Pancreas (tissue), 10 donors: ENCODE data around the gene ATP5MG. TPM values are rescaled to one million over a fixed set of nuclear protein-coding genes. Genes with fewer than 3 reads are reported as not detected.
"Not testable (repeated sequence)": the region's sequence is repeated elsewhere in the genome, so short reads cannot be mapped to it uniquely, and the experiment has no call there.

Source experiments
- ATAC-seq, 4 donors: fragments of 200-7000 bp; cut with Tn5 transposase; one replicate each; pipeline versions ENCODE4 v1.8.0 to v1.9.1; 2020; ENCODE audit warnings: mild to moderate bottlenecking in 4 of 4, moderate library complexity in 4 of 4
- DNase-seq, 6 donors: peaks; one replicate each; pipeline ENCODE4 v3.0.0-alpha.2; 2020
- FAIRE-seq: peaks from 2 replicates; lab custom pipeline; 2012; peaks lifted over from hg19 to GRCh38; lab: Jason Lieb, UNC
- H3K27ac ChIP-seq, 4 donors: fragments of 200-600 bp; sonication (generic); 1 replicate in 3 of 4; 2 replicates in 1 of 4; pipeline versions ENCODE4 v1.5.0 to v1.8.0; 2020
- H3K27me3 ChIP-seq, 4 donors: fragments of 200-600 bp; one replicate each; pipeline ENCODE4 v1.8.0; 2021
- H3K36me3 ChIP-seq, 3 donors: fragments of 200-600 bp; sonication (generic) in 1 of 3; one replicate each; pipeline versions ENCODE4 v1.5.0 to v1.8.0; 2020 to 2021
- H3K4me1 ChIP-seq, 3 donors: fragments of 200-600 bp; one replicate each; pipeline ENCODE4 v1.8.0; 2021
- H3K4me3 ChIP-seq, 4 donors: fragments of 200-600 bp; sonication (generic) in 2 of 4; one replicate each; pipeline versions ENCODE4 v1.5.0 to v1.8.0; 2020 to 2021
- H3K9me3 ChIP-seq, 4 donors: fragments of 200-600 bp; one replicate each; pipeline ENCODE4 v1.8.0; 2021
- CTCF ChIP-seq, 4 donors: fragments of 200-600 bp; sonication (generic) in 3 of 4; IDR thresholded peaks; one replicate each; pipeline versions ENCODE4 v1.5.0 to v1.8.0; 2021; ENCODE audit warnings: antibody characterized with exemption in 4 of 4
- WGBS, 2 donors: extraction: QIAGEN DNeasy Blood & Tissue Kit; methylation state at CpG; one replicate each; pipeline ENCODE4 v1.1.7; 2013; 5-methylcytosine and 5-hydroxymethylcytosine counted together
- intact Hi-C, 3 donors: fragments of 100-400 bp; cut with DNase I; formaldehyde crosslinking; loops; one replicate each; pipeline versions ENCODE4 v1.11.1 to v1.14.2; 2022
- polyA plus RNA-seq, 2 donors: library from polyadenylated mRNA; stranded (reverse); fragments of 200-250 nt; gene quantifications; one replicate each; pipeline ENCODE4 v1.2.3, GENCODE V29; 2013
- total RNA-seq, 6 donors: library from RNA; stranded (reverse); fragmentation: NEBNext Ultra II Directional in 4 of 6; extraction: Animal tissue kit (Norgen Biotek cat#: 25700) in 4 of 6; gene quantifications; one replicate each; pipeline versions ENCODE4 v1.2.1 to v1.2.4, GENCODE V29; 2021 to 2023
- donor health status: healthy with polysubstance abuse.
- donor health status: DM: no; HTN: no; CAD: no; lungs with moderate emphysema.
- donor health status: DM: no; HTN: no; CAD: no.
- donor health status: control.
- donor health status: control.
- donor health status: Bipolar disorder and iron deficiency.
- donor health status: DM: yes; HTN: yes; CAD: no.
- donor health status: DM: no; HTN: no; CAD: no.
- donor health status: DM: no; HTN: no; CAD: no.
- donor health status: DM: yes; HTN: yes; CAD: no.

The ATP5MG gene
- total and polyA plus RNA-seq, 8 donors: 46.5 to 120 (median 77.4) TPM

GRCh38 chr11:118412921-118413320, 11.5 kb downstream of the ATP5MG start:
- FAIRE-seq: no peak
- Histone ChIP-seq H3K4me1 (no peaks in the 10 kb centered on the region), H3K36me3 (no peaks in the 10 kb centered on the region), H3K27me3 (no peaks in the 10 kb centered on the region), H3K4me3 (no peak overlapping the region), H3K9me3 (no peaks in the 10 kb centered on the region), H3K27ac (no peak overlapping the region)
- no peak for DNase-seq
- ATAC-seq: no peak
- no peak for TF ChIP-seq CTCF (IDR thresholded peaks at IDR 0.05)
- intact Hi-C loops: no loop called here
- WGBS, 2 donors: 61 to 77% methylated on average over 1 of the region's 1 CpG

- TF ChIP-seq CTCF (IDR thresholded peaks at IDR 0.05): no peak
- intact Hi-C loops: no loop called here
- Histone ChIP-seq H3K27ac (no peak overlapping the region), H3K36me3 (no peaks in the 10 kb centered on the region), H3K4me1 (no peaks in the 10 kb centered on the region), H3K9me3 (no peaks in the 10 kb centered on the region), H3K4me3 (no peak overlapping the region), H3K27me3 (no peaks in the 10 kb centered on the region)
- DNase-seq: no peak
- no peak for ATAC-seq
- 78 to 79% methylated on average over 8 of the region's 8 CpGs for WGBS, 2 donors
- no peak for FAIRE-seq
These were observed 13.8 kb downstream of the ATP5MG start for GRCh38 chr11:118415062-118415738.

GRCh38 chr11:118415739-118416068, 14.3 kb downstream of the ATP5MG start:
- H3K27me3 ChIP-seq: no peaks in the 10 kb centered on the region
- no peaks in the 10 kb centered on the region for H3K4me1 ChIP-seq
- peak in 1 of 6 donors; percentile 25 for DNase-seq
- H3K27ac ChIP-seq: no peak overlapping the region
- intact Hi-C loops: no loop called here
- TF ChIP-seq CTCF (IDR thresholded peaks at IDR 0.05): no peak
- no peak for FAIRE-seq
- no peaks in the 10 kb centered on the region for H3K9me3 ChIP-seq
- no peak overlapping the region for H3K4me3 ChIP-seq
- peak in 3 of 4 donors; percentile 48 to 79 (median 74) for ATAC-seq
- H3K36me3 ChIP-seq: no peaks in the 10 kb centered on the region

- FAIRE-seq, H3K36me3 ChIP-seq, intact Hi-C loops: not testable (repeated sequence)
These were observed 15.5 kb downstream of the ATP5MG start for GRCh38 chr11:118416900-118417299.

GRCh38 chr11:118417801-118418200, 16.4 kb downstream of the ATP5MG start:
- FAIRE-seq (no peak), DNase-seq (no peak), ATAC-seq (no peak)
- intact Hi-C loops: no loop called here
- no peaks in the 10 kb centered on the region for H3K4me1 ChIP-seq
- no peaks in the 10 kb centered on the region for H3K27me3 ChIP-seq
- H3K36me3 ChIP-seq: no peaks in the 10 kb centered on the region
- no peak overlapping the region for H3K4me3 ChIP-seq
- no peaks in the 10 kb centered on the region for H3K9me3 ChIP-seq
- no peak for TF ChIP-seq CTCF (IDR thresholded peaks at IDR 0.05)
- H3K27ac ChIP-seq: no peak overlapping the region
- 75 to 80% methylated on average over 4 of the region's 4 CpGs for WGBS, 2 donors

More at GRCh38 chr11:118416900-118417299, 15.5 kb downstream of the ATP5MG start:
- H3K4me1 ChIP-seq, ATAC-seq, H3K4me3 ChIP-seq, H3K27me3 ChIP-seq, H3K27ac ChIP-seq, H3K9me3 ChIP-seq, DNase-seq: not testable (repeated sequence)
